Daoy (cell line): ENCODE measurements around the gene ELF4. TPM values are rescaled to one million over a fixed set of nuclear protein-coding genes. Genes with fewer than 3 reads are reported as not detected.

Source experiments
- DNase-seq: peaks from one replicate; pipeline ENCODE4 v3.0.0-alpha.2; 2015; ENCODE audit warnings: low read depth
- total RNA-seq: library from RNA; depleted of rRNA; stranded (reverse); fragments of >200 nt; shearing (Covaris generic); gene quantifications from 2 replicates; pipeline ENCODE4 v1.2.3, GENCODE V29; 2014; rRNA removed

The ELF4 gene
- total RNA-seq: 15.6 and 18.3 TPM in 2 replicates

GRCh38 chrX:130110379-130111219 lies at the start of gene ELF4:
Gene ELF4 (minus strand): TSS chrX:130110497. CDS start chrX:130081330, 29,167 bp downstream.
- DNase-seq: peak; percentile 75

GRCh38 chrX:130159776-130160175 lies 49.5 kb upstream of the ELF4 start:
- DNase-seq: no peak

GRCh38 chrX:130158311-130158710 lies 48.0 kb upstream of the ELF4 start:
- no peak for DNase-seq

- DNase-seq: no peak
Measured at GRCh38 chrX:130155564-130155963, 45.3 kb upstream of the ELF4 start.

GRCh38 chrX:130147631-130148030 lies 37.3 kb upstream of the ELF4 start:
- DNase-seq: no peak

- DNase-seq: no peak
Measured at GRCh38 chrX:130145123-130145522, 34.8 kb upstream of the ELF4 start.

- DNase-seq: no peak
Measured at GRCh38 chrX:130144509-130144908, 34.2 kb upstream of the ELF4 start.

GRCh38 chrX:130139474-130140201 lies 29.3 kb upstream of the ELF4 start:
- no peak for DNase-seq

GRCh38 chrX:130136961-130137360 lies 26.7 kb upstream of the ELF4 start:
- no peak for DNase-seq

GRCh38 chrX:130136496-130136895 lies 26.2 kb upstream of the ELF4 start:
- no peak for DNase-seq

- DNase-seq: no peak
Measured at GRCh38 chrX:130130990-130131389, 20.7 kb upstream of the ELF4 start.

- DNase-seq: peak; percentile 56
Measured at GRCh38 chrX:130125091-130125874, 15.0 kb upstream of the ELF4 start.

GRCh38 chrX:130124577-130124976 lies 14.3 kb upstream of the ELF4 start:
- no peak for DNase-seq

GRCh38 chrX:130121505-130121800 lies 11.2 kb upstream of the ELF4 start:
- DNase-seq: no peak

GRCh38 chrX:130120746-130121504 lies 10.6 kb upstream of the ELF4 start:
- DNase-seq: peak; percentile 76

- DNase-seq: no peak
Measured at GRCh38 chrX:130120321-130120731, 10.0 kb upstream of the ELF4 start.

- no peak for DNase-seq
Measured at GRCh38 chrX:130119312-130119898, 9.1 kb upstream of the ELF4 start.

GRCh38 chrX:130118441-130119311 lies 8.4 kb upstream of the ELF4 start:
- peak; percentile 59 for DNase-seq

GRCh38 chrX:130117166-130117565 lies 6.9 kb upstream of the ELF4 start:
- DNase-seq: no peak
